Psoas muscle (tissue), 8 donors: ENCODE measurements around the gene ZFYVE27. TPM values are rescaled to one million over a fixed set of nuclear protein-coding genes. Genes with fewer than 3 reads are reported as not detected.

Source experiments
- ATAC-seq, 4 donors: fragments of 200-7000 bp; cut with Tn5 transposase; one replicate each; pipeline ENCODE4 v1.9.1; 2020; ENCODE audit warnings: moderate library complexity in 3 of 4, mild to moderate bottlenecking in 2 of 4
- DNase-seq, 2 donors: peaks; one replicate each; pipeline ENCODE4 v3.0.0-alpha.2; 2020
- H3K27ac ChIP-seq: fragments of 200-600 bp; one replicate; pipeline ENCODE4 v1.8.0; 2022
- H3K27me3 ChIP-seq, 3 donors: fragments of 200-600 bp in 1 of 3; one replicate each; pipeline versions ENCODE4 v1.6.1 to v1.8.0; 2013 to 2022; ENCODE audit warnings: low read length in 2 of 3, mild to moderate bottlenecking in 2 of 3, moderate library complexity in 1 of 3; ENCODE audit not compliant: insufficient read depth in 3 of 3
- H3K36me3 ChIP-seq, 2 donors: fragments of 200-600 bp in 1 of 2; one replicate each; pipeline versions ENCODE4 v1.6.1 to v1.8.0; 2013 to 2022; ENCODE audit warnings: low read depth in 1 of 2, mild to moderate bottlenecking in 1 of 2, moderate library complexity in 1 of 2; ENCODE audit not compliant: insufficient read depth in 1 of 2
- H3K4me1 ChIP-seq: fragments of 200-600 bp; one replicate; pipeline ENCODE4 v1.8.0; 2022
- H3K4me3 ChIP-seq: fragments of 200-600 bp; one replicate; pipeline ENCODE4 v1.8.0; 2022; ENCODE audit warnings: mild to moderate bottlenecking
- H3K9me3 ChIP-seq: fragments of 200-600 bp; one replicate; pipeline ENCODE4 v1.8.0; 2022
- WGBS, 3 donors: extraction: QIAGEN DNeasy Blood & Tissue Kit; methylation state at CpG; one replicate each; pipeline versions ENCODE4 v1.1.6 to v1.1.7; 2013; 5-methylcytosine and 5-hydroxymethylcytosine counted together
- intact Hi-C, 2 donors: fragments of 100-400 bp; cut with DNase I; formaldehyde crosslinking; loops; one replicate each; pipeline versions ENCODE4 v1.11.0 to v1.14.2; 2022
- polyA plus RNA-seq, 3 donors: library from polyadenylated mRNA; stranded (reverse); fragments of 200-250 nt; gene quantifications; one replicate each; pipeline ENCODE4 v1.2.3, GENCODE V29; 2013
- total RNA-seq, 4 donors: library from RNA; stranded (reverse); fragmentation: NEBNext Ultra II Directional in 2 of 4; extraction: Animal tissue kit (Norgen Biotek cat#: 25700) in 2 of 4; gene quantifications; one replicate each; pipeline versions ENCODE4 v1.2.1 to v1.2.4, GENCODE V29; 2021 to 2023
- TF ChIP-seq, protein P1 (sequence below): fragments of 200-600 bp; IDR thresholded peaks from one replicate; pipeline ENCODE4 v1.8.0; 2022; ENCODE audit warnings: antibody characterized with exemption
- donor health status: healthy with polysubstance abuse.
- donor health status: DM: no; HTN: no; CAD: no; lungs with moderate emphysema.
- donor health status: Bipolar disorder and iron deficiency.
- donor health status: healthy.
- donor health status: DM: yes; HTN: yes; CAD: no.
- donor health status: DM: no; HTN: no; CAD: no.
- donor health status: DM: no; HTN: no; CAD: no.
- donor health status: DM: yes; HTN: yes; CAD: no.

Gene ZFYVE27
- total and polyA plus RNA-seq, 7 donors: 8.3 to 20.1 (median 12.5) TPM

DNA sequence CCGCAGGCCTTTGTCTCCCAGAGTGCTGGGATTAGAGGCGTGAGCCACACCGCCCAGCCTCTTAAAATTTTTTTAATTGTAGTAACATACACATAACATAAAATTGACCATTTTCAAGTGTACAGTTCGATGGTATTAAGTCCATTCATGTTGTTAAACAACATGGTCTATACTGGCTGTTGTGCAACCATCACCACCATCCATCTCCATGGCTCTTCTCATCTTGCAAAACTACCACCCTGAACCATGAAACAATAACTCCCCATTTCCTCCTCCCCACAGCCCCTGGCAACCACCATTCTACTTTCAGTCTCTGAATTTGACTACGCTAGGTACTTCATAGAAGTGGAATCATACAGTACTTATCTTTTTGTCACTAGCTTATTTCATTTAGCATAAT is 7.9 kb upstream of the ZFYVE27 start:
- H3K27me3 ChIP-seq: no peaks in the 10 kb centered on the region
- no peaks in the 10 kb centered on the region for H3K4me1 ChIP-seq
- ATAC-seq (no peak), DNase-seq (no peak)
- H3K4me3 ChIP-seq: no peak overlapping the region
- H3K27ac ChIP-seq: no peak overlapping the region
- intact Hi-C loops: no loop called here
- WGBS, 3 donors: 94 to 97% (median 96%) methylated on average over 5 of the region's 5 CpGs
- TF ChIP-seq, protein P1, sequence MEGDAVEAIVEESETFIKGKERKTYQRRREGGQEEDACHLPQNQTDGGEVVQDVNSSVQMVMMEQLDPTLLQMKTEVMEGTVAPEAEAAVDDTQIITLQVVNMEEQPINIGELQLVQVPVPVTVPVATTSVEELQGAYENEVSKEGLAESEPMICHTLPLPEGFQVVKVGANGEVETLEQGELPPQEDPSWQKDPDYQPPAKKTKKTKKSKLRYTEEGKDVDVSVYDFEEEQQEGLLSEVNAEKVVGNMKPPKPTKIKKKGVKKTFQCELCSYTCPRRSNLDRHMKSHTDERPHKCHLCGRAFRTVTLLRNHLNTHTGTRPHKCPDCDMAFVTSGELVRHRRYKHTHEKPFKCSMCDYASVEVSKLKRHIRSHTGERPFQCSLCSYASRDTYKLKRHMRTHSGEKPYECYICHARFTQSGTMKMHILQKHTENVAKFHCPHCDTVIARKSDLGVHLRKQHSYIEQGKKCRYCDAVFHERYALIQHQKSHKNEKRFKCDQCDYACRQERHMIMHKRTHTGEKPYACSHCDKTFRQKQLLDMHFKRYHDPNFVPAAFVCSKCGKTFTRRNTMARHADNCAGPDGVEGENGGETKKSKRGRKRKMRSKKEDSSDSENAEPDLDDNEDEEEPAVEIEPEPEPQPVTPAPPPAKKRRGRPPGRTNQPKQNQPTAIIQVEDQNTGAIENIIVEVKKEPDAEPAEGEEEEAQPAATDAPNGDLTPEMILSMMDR: no peak
- no peaks in the 10 kb centered on the region for H3K9me3 ChIP-seq
- no peaks in the 10 kb centered on the region for H3K36me3 ChIP-seq

DNA sequence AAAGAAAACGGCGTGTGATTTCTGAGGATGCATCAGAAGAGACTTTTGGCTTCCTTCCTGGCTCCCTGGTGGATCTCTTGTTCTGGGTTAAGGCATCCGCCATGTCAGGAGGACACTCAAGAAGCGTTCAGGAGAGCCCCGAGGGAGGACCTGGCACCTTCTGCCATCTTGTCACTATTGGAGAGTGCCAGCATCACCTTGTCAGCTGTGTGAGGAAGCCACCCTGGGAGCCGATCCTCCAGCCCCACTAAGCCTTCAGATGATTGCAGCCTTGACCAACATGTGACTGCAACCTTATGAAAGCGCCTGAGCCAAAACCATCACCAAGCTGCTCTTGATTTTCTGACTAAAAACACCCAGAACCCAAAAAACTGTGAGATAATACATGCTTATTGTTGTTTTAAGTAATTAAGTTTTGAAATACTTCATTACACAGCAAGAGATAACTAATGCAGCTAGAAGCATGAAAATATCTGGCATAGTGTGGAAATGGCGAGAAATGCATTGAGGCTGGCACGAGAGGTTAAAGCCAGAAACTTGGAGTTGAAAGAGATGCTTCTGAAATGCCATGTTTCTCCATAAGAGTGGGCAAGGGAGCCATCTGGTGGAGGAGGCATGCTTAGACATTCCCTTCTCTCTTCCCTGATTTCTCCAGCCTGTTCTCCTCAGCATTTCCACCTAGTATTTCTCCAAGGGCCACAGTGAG is 5.4 kb upstream of the ZFYVE27 start:
- WGBS, 3 donors: 53 to 59% (median 59%) methylated on average over 9 of the region's 9 CpGs
- intact Hi-C loops: loop anchor here (1.0 to 5.0 kb wide), 5 partner anchors 23 to 55 kb away; no protein-coding TSS in a partner anchor
- no peaks in the 10 kb centered on the region for H3K27me3 ChIP-seq
- H3K4me3 ChIP-seq: no peak overlapping the region
- TF ChIP-seq, protein P1: peak; percentile 87
- no peaks in the 10 kb centered on the region for H3K4me1 ChIP-seq
- no peak overlapping the region for H3K27ac ChIP-seq
- ATAC-seq: peak; percentile 73 to 86 (median 78)
- H3K9me3 ChIP-seq: no peaks in the 10 kb centered on the region
- H3K36me3 ChIP-seq: no peaks in the 10 kb centered on the region
- peak in 1 of 2 donors; percentile 39 for DNase-seq

DNA sequence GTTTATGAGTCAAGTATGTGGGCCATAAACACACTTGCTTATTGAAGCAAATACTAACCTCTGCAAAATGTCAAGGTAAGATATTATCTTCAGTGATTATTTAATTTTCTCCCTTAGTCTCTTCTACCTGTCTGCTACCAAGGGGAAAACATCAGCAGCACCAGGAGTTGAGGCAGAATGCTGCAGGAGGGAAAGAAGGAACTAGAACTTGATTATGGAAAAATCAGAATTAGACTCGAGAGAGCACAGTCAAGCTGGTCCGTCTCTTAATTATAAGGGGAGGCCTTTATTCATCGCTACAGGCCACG is 4.9 kb upstream of the ZFYVE27 start:
- DNase-seq (no peak), ATAC-seq (no peak)
- intact Hi-C loops: loop anchor here in 1 of 2 donors (5.0 kb wide), 2 partner anchors 35 to 55 kb away; no protein-coding TSS in a partner anchor
- H3K27ac ChIP-seq: no peak overlapping the region
- H3K27me3 ChIP-seq: no peaks in the 10 kb centered on the region
- H3K9me3 ChIP-seq: no peaks in the 10 kb centered on the region
- TF ChIP-seq, protein P1: no peak
- 70 to 86% (median 74%) methylated on average over 4 of the region's 4 CpGs for WGBS, 3 donors
- no peaks in the 10 kb centered on the region for H3K4me1 ChIP-seq
- no peaks in the 10 kb centered on the region for H3K36me3 ChIP-seq
- H3K4me3 ChIP-seq: no peak overlapping the region

DNA sequence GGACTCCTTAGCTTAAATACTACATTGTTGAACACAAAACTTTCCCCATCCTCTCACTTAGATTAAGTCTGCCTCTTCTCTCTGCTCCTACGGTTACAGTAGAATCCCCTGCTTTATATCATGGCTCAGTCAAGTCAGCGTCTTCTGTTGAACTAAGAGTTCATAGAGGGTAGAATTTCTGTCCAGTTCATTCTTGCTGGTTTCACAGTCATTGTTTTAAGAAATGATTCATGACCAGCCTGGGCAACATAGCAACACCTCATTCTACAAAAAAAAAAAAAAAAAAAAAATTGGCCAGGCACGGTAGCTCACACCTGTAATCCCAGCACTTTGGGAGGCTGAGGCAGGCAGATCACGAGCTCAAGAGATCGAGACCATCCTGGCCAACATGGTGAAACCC is 3.7 kb upstream of the ZFYVE27 start:
- 70 to 76% (median 73%) methylated on average over 5 of the region's 5 CpGs for WGBS, 3 donors
- H3K27me3 ChIP-seq: no peaks in the 10 kb centered on the region
- no peak for DNase-seq
- H3K4me3 ChIP-seq: no peak overlapping the region
- TF ChIP-seq, protein P1: no peak
- intact Hi-C loops: loop anchor here in 1 of 2 donors (5.0 kb wide), 2 partner anchors 36 to 56 kb away; no protein-coding TSS in a partner anchor
- H3K36me3 ChIP-seq: peaks cover 0 to under 1% of the 10 kb centered on the region in 2 donors
- H3K9me3 ChIP-seq: no peaks in the 10 kb centered on the region
- H3K27ac ChIP-seq: no peak overlapping the region
- peaks cover 7% of the 10 kb centered on the region for H3K4me1 ChIP-seq
- no peak for ATAC-seq

DNA sequence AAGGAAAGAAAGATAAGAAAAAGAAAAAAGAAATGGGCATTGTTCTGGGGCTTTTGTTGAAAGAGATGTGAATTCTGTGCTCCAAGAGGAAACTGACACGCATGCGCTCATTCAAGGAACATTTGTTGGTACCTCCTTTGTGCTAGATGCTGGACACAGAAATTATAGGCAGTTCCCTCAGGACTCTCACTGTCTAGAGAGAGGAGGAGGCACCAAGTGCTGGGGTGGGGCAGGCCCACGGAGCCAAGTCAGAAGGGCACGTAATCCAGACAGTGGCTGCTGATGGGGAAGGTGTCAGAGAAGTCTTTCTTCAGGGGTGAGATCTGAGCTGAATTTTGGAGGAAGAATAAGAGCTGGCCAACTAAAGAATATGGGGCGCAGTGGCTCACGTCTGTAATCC is 2.9 kb upstream of the ZFYVE27 start:
- ATAC-seq (no peak), DNase-seq (no peak)
- H3K27me3 ChIP-seq: no peaks in the 10 kb centered on the region
- H3K4me1 ChIP-seq: peaks cover 9% of the 10 kb centered on the region
- H3K27ac ChIP-seq: no peak overlapping the region
- H3K4me3 ChIP-seq: no peak overlapping the region
- no peaks in the 10 kb centered on the region for H3K9me3 ChIP-seq
- WGBS, 3 donors: 79 to 83% (median 82%) methylated on average over 6 of the region's 6 CpGs
- intact Hi-C loops: loop anchor here in 1 of 2 donors (5.0 kb wide), 2 partner anchors 37 to 57 kb away; no protein-coding TSS in a partner anchor
- peaks cover 0 to 9% of the 10 kb centered on the region in 2 donors for H3K36me3 ChIP-seq
- TF ChIP-seq, protein P1: no peak
